DND-41 (cell line): Measurements from ENCODE around the gene NOPCHAP1.

ENCODE experiments used
- EZH2 ChIP-seq: IDR thresholded peaks from 3 replicates; pipeline ENCODE4 v1.6.1; 2012; ENCODE audit warnings: borderline replicate concordance, low read depth, mild to moderate bottlenecking, moderate library complexity, low read length, inconsistent platforms; ENCODE audit not compliant: severe bottlenecking
- TF ChIP-seq, protein P1 (sequence below): IDR thresholded peaks from 2 replicates; pipeline ENCODE4 v1.5.1; 2012; ENCODE audit warnings: borderline replicate concordance, low read length, moderate library complexity, mild to moderate bottlenecking; ENCODE audit not compliant: poor library complexity, severe bottlenecking; ENCODE audit errors: extremely low read depth

DNA sequence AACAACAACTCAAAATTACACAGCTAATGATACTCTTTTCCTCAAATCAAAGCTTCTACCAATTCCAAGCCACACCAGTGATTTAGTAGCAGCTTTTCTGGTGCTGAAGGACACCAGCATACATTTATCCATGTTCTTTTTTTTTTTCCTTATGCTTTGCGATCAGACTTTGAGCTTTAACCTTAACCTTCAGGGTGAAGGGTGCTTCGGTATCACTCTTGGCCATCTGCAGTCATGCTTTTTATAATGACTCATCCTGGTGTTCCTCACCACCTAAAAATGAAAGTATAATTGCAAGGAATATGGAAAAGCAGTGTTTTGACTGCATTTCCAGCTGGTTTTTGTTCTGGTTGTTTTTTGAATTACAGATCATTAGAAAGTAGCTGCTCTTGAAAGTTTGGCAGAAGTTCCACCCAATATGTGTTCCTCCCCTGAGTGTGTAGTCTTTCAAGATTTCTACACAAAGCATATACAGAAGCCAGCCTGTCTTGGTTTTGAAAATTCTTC is 26.7 kb upstream of the NOPCHAP1 start:
- TF ChIP-seq, protein P1, sequence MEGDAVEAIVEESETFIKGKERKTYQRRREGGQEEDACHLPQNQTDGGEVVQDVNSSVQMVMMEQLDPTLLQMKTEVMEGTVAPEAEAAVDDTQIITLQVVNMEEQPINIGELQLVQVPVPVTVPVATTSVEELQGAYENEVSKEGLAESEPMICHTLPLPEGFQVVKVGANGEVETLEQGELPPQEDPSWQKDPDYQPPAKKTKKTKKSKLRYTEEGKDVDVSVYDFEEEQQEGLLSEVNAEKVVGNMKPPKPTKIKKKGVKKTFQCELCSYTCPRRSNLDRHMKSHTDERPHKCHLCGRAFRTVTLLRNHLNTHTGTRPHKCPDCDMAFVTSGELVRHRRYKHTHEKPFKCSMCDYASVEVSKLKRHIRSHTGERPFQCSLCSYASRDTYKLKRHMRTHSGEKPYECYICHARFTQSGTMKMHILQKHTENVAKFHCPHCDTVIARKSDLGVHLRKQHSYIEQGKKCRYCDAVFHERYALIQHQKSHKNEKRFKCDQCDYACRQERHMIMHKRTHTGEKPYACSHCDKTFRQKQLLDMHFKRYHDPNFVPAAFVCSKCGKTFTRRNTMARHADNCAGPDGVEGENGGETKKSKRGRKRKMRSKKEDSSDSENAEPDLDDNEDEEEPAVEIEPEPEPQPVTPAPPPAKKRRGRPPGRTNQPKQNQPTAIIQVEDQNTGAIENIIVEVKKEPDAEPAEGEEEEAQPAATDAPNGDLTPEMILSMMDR = no peak
- no peak for TF ChIP-seq EZH2
